ENCODE results near the gene MARK4.
"Not testable (repeated sequence)": the region's sequence is repeated elsewhere in the genome, so short reads cannot be mapped to it uniquely, and the experiment has no call there.

The MARK4 gene

DNA sequence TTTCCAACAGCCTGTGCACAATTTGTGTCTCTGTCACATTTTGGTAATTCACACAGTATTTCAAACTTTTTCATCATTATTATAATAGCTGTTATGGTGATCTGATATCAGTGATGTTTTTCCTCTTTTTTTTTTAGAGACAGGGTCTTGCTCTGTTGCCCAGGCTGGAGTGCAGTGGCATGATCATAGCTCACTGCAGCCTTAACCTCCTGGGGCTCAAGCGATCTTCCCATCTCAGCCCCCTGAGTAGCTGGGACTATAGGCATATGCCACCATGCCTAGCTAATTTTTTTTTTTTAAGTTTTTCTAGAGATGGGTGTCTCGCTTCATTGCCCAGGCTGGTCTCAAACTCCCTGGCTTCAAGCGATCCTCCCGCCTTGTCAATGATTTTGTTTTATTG is 5.8 kb downstream of the MARK4 start:
- TF ChIP-seq, protein P1, sequence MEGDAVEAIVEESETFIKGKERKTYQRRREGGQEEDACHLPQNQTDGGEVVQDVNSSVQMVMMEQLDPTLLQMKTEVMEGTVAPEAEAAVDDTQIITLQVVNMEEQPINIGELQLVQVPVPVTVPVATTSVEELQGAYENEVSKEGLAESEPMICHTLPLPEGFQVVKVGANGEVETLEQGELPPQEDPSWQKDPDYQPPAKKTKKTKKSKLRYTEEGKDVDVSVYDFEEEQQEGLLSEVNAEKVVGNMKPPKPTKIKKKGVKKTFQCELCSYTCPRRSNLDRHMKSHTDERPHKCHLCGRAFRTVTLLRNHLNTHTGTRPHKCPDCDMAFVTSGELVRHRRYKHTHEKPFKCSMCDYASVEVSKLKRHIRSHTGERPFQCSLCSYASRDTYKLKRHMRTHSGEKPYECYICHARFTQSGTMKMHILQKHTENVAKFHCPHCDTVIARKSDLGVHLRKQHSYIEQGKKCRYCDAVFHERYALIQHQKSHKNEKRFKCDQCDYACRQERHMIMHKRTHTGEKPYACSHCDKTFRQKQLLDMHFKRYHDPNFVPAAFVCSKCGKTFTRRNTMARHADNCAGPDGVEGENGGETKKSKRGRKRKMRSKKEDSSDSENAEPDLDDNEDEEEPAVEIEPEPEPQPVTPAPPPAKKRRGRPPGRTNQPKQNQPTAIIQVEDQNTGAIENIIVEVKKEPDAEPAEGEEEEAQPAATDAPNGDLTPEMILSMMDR (IDR thresholded peaks at IDR 0.05; ENCODE audit: control insufficient read depth, extremely low read depth, insufficient read depth), result no peak
- no peak overlapping the region for H3K4me3 ChIP-seq (ENCODE audit: low read depth, low read length)
- no peak for DNase-seq (ENCODE audit: low read depth)

DNA sequence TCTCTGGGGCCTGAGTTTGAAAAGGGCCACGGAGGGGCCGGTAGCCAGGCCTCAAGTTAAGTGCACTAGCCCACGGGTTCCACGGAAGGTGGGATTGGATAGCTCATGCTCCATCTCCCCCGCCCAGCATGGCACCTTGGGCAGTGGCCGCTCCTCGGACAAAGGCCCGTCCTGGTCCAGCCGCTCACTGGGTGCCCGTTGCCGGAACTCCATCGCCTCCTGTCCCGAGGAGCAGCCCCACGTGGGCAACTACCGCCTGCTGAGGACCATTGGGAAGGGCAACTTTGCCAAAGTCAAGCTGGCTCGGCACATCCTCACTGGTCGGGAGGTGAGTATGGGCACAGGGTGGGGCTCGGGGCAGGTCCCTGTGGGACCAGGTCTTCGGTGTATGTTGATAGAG is 7.8 kb downstream of the MARK4 start:
- TF ChIP-seq, protein P1 (IDR thresholded peaks at IDR 0.05; ENCODE audit: control insufficient read depth, extremely low read depth, insufficient read depth), result no peak
- no peak overlapping the region for H3K4me3 ChIP-seq (ENCODE audit: low read depth, low read length)
- no peak for DNase-seq (ENCODE audit: low read depth)

- no peak for DNase-seq (ENCODE audit: low read depth)
- TF ChIP-seq, protein P1 (IDR thresholded peaks at IDR 0.05; ENCODE audit: control insufficient read depth, extremely low read depth, insufficient read depth), result no peak
- H3K4me3 ChIP-seq (ENCODE audit: low read depth, low read length), result no peak overlapping the region
Observed at GRCh38 chr19:45262570-45262969, 11.5 kb downstream of the MARK4 start.

DNA sequence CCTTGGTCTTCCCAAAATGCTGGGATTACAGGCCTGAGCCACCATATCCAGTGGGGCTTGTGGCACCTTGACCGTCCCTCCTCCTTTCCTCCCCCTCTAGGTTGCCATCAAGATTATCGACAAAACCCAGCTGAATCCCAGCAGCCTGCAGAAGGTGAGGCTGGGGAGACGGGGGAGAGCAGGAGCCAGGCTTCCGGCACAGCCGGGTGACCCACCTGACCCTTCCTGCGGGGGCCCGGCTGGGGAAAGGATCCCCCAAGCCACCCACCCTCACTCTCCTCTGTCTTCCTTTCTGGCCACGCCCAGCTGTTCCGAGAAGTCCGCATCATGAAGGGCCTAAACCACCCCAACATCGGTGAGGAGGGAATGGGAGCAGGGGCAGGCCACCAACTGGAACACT is 11.9 kb downstream of the MARK4 start:
- no peak overlapping the region for H3K4me3 ChIP-seq (ENCODE audit: low read depth, low read length)
- TF ChIP-seq, protein P1 (IDR thresholded peaks at IDR 0.05; ENCODE audit: control insufficient read depth, extremely low read depth, insufficient read depth), result no peak
- DNase-seq (ENCODE audit: low read depth), result no peak

GRCh38 chr19:45264781-45265317 is 13.8 kb downstream of the MARK4 start:
- no peak overlapping the region for H3K4me3 ChIP-seq (ENCODE audit: low read depth, low read length)
- no peak for DNase-seq (ENCODE audit: low read depth)
- TF ChIP-seq, protein P1 (IDR thresholded peaks at IDR 0.05; ENCODE audit: control insufficient read depth, extremely low read depth, insufficient read depth), result no peak

- TF ChIP-seq, protein P1 (IDR thresholded peaks at IDR 0.05; ENCODE audit: control insufficient read depth, extremely low read depth, insufficient read depth), result no peak
- no peak overlapping the region for H3K4me3 ChIP-seq (ENCODE audit: low read depth, low read length)
- DNase-seq (ENCODE audit: low read depth), result no peak
Observed at GRCh38 chr19:45265375-45265774, 14.3 kb downstream of the MARK4 start.

GRCh38 chr19:45267296-45267695 is 16.2 kb downstream of the MARK4 start:
- TF ChIP-seq, protein P1 (IDR thresholded peaks at IDR 0.05; ENCODE audit: control insufficient read depth, extremely low read depth, insufficient read depth), result no peak
- no peak for DNase-seq (ENCODE audit: low read depth)
- no peak overlapping the region for H3K4me3 ChIP-seq (ENCODE audit: low read depth, low read length)

DNA sequence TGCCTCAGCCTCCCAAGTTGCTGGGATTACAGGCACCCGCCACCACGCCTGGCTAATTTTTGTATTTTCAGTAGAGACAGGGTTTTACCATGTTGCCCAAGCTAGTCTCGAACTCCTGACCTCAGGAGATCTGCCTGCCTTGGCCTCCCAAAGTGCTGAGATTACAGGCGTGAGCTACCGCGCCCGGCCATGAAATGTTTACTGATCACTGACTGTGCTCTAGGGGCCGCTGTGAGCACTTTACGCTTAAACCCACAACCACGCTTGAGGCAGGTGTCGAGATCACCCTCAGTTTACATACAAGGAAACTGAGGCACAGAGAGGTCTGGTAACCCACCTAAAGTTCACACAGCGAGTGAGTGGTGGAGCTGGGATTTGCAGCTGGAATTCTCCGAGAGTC is 18.9 kb downstream of the MARK4 start:
- DNase-seq (ENCODE audit: low read depth); H3K4me3 ChIP-seq (ENCODE audit: low read depth, low read length): not testable (repeated sequence)

Measured in LNCaP clone FGC (cell line).